GM19467 (cell line): Measurements from ENCODE around the gene ETV5.

Experiments
- ATAC-seq: cut with Tn5 transposase; IDR thresholded peaks from one replicate; pipeline ENCODE4 v1.9.1; 2021; ENCODE audit warnings: mild to moderate bottlenecking, moderate library complexity; ENCODE audit not compliant: unreplicated experiment

ETV5 gene

DNA sequence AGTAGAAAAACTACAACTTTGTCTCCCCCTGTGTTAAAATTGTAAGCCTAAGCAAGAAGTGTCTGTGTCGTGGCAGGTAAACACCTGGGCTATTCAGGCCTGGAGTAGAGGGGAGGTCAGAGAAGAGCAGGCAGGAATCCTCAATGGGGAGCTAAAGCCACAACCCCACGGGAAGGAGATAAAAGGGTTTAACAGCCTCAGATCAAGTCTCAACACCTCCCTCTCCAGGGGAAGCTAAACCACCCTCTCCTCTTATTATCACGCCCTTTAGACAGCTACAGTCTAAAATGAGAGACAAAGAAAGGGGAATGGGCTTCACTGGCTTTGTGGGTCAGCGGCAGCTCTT, 11.6 kb downstream of the ETV5 start:
- no peak for ATAC-seq

DNA sequence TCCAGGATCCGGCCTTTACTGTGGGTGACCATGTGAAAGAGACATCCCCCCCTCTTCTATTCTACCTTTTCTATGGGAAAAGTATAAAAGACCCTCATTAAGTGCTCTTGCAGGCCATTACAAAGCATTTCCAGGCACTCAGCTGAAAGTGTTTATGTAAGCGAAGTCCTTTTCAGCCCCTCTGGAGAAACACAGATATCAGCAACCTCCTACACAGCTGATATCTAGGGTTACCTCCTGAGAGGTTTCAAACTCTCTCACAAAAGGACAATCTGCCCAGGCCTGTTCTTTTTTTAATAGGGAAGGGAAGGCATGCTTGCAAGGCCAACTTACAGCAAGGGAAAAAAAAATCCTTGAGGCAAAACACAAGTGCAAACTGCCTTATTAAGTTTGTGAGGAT, 12.6 kb downstream of the ETV5 start:
- ATAC-seq = no peak

DNA sequence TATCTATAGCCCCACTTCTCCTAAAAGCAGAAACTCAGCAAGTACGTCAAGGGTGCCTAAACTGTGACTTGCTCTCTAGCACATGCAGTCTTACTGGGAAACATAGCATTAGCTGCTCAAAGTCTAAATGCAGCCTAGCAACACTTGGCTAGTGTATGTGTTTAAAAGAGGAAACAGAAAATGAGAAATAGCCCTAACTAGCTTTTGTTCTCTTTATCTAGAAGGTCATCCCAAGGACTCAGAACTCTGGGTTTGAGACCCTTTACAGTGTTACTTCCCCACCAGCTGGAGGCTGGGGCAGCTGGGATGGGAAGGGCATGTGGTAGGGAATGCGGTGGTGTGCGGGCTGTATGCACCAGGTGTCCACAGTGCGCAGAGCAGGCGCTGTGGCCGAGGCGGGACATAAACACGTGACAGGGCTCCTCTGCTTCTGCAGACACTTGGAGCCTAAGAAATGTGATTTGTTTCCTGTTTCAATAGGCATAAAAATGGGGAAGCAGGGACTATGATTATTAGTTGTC, 13.3 kb downstream of the ETV5 start:
- no peak for ATAC-seq

DNA sequence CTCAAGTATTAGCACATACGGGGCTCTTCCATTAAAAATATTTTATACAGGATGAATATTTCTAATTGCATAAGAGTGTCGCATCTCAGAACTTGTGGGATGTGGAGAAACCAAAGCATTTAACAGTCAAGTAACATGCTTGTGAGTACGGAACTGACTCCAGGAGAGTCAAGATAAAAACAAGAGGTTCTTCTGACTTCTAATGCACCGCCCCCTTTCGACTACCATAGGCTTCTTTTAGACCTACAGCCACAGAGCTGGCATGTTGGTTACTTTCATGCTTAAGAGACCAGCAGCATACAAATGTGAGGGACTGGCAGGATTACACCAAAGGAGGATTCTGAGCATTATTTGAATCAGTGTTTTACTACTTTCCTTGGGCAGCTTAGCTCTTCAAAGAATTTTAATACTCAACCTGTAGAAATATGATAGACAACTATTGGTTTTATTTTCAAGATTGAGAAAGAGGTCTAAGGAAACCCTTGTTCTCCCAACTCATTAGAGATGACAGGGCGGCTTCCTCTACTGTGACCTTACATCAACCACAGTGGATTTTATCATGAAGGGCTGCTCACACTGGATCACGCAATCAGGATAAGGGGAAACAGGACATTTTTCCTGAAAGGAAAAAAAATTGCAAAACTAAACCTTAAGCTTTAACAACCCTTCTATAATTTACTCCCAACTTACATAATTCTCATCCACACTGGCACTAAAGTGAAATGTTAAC, 14.0 kb downstream of the ETV5 start:
- no peak for ATAC-seq

DNA sequence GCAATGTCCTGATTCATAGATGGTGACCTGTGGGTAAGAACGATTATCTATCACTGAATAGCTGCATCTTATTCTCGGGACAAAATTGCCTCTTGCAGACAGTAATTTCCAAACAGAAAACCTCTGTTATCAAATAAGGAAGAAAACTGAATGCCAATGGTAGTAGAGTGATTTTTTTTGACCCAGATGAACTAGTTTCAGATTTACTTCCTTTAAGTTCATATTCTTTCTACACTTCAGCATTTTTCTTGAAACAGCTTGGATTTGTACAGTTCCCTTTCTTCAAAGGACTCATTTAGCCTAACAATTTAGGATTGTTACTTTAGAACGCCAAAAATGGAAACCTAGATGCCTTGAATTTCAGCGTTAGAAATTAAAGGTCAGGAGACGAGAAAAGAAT, 14.6 kb downstream of the ETV5 start:
- no peak for ATAC-seq

DNA sequence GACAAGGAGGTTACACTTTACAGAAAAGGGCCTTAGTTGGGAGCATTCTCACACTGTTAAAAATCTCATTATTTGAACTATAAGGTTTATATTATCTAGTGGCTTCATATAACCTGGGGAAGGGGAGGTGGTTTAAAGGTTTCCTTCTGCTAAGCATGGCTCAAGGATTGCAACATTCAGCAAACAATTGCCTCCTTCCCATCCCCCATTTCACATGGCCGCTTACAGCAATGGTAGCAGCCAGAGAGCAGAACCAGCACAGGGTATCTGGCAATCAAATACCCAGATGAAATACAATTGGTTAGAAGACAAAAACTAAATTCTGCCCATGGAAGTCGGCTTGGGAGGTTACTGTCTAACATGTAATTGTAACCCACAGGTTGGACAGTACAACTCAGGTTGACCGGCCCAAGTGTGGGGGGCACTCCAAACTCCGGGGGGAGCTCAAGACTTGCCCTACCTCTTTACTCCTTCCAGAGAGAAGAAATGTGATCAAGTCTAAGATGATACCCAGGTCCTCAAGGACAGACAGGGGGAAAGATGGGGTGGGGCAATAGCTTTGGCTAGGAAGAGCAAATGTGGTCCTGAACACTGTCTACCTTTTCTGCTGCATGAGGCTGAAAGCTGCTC, 15.5 kb downstream of the ETV5 start:
- no peak for ATAC-seq

DNA sequence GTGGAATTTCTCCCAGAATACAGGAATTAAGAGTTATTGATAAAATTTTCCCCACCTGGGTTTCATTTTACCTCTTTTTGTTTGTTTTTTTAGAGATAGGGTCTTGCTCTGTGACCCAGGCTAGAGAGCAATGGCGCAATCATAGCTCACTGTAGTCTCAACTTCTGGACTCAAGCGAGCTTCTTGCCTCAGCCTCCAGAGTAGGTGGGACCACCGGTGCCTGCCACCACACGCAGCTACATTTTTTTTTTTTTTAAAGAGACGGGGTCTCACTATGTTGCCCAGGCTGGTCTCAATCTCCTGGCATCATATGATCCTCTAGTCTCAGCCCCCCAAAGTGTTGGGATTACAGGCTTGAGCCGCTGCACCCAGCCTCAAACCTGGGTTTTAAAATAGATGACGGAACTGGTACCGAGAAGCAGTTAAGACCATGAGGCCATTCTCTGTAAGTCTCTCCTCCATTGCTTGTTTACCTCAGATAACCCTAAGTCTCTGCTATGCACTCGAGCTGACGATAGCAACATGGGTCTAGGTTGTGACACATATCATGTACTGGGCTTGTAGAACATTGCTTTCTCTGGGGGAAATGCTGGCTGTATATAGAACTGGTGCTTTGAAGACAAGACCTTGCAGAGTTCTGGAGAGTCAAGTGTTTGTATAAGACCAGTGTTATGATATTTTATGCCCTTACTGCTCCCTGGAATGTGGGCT, 16.4 kb downstream of the ETV5 start:
- ATAC-seq = no peak

DNA sequence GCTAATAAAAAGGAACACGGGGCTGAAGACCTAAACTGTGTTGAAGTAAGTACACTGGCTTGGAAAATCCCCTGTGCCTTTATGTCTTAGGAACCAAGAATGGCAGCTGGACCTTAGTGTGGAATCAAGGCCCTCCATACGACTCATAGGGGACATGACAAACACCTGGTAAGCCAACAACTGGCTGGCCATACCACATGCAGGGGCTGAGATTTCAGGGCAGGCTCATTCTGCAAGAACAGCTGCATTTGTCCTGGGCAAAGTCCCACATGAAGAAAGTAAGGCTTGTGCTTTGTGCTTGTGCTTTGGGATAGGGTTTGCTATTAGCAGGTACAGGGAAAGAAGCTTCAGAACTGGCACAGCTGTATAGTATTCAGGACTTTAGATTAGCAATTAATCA, 18.0 kb downstream of the ETV5 start:
- ATAC-seq = no peak

DNA sequence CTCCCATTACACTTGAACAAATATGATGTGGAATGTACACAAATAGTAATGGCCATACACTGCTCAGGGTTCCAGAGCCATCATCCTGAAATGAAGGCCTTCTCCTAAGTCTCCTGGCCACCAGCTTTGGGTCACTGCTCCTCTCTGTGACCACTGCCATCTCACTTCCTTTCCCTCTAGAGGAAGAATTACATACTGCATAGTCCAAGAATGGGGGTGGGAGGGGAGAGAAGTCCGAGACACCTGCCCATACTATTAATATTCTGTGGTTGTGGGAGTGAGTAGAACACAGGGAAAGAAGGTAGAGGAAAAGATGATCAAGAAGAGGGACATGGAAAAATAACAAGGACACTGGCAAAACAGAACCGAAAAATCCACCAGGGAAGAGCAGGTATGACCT, 20.6 kb downstream of the ETV5 start:
- ATAC-seq = no peak

DNA sequence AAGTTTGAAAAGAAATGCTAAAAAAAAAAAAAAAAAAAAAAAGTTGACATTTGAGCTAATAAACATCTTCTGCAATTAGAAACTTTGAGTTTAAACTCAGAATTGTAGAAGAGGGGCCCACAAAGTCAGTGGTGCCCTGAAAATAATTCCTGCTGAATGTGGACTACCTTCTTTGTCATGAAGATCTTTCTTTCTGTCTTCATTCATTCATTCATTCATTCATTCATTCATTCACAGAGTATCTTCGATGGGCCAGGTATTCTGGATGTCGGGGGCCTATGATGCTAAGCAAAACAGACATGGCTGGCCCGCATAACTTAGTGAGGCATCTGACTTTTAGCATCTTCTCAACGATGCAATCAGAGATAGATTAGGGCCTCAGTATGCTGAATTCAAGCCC, 24.6 kb downstream of the ETV5 start:
- ATAC-seq = no peak

DNA sequence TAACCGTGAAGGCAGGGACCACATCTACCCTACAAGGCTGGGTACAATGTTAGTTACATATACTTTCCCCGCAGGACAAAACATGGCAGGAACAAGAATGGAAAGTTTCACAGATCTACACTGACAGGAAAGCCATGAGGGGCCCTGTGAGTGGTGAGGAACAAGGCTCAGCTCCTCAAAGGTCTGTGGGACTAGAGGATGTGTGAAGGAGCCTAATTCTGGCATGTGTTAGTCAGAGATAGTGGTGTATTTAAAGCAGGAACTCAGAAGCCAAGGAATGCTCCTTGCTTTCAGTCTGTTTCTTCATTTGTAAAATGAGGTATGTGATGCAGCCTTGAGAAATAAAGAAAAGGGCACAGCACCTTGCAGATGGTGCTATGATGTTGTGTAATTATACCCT, 25.1 kb downstream of the ETV5 start:
- no peak for ATAC-seq

DNA sequence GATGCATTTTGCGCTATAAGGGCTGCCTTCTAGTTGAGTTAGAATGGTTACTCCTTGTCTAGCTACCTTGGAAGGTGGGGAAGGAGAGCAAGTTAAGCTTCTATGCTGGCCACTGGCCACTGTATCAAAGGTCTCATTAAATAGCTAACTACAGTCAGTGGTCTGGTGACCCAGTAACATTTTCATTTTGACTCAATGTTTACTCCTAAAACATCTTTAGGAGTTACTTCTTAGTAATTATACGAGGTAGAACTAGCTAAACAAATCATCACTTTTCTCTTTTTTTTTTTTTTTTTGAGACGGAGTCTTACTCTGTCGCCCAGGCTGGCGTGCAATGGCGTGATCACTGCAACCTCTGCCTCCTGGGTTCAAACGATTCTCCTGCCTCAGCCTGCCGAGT, 26.7 kb downstream of the ETV5 start:
- ATAC-seq = no peak

DNA sequence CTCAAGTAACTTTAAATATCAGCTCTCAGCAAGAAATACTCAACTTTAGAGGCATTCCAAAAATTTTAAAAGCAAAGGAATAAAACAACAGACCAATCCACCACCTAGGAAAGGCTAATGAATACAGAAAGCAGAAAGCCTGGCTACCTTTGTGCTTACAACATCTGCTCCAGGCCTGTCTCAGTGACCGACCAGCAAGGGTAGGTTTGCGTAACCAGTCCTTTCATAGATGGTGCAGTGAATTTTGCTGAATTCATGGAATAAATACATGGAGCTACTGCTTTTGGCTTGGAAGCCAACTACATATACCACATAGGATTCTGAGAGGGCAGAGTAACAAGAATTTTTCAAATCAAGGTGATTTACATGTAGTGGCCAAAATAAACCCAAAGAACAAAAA, 27.2 kb downstream of the ETV5 start:
- ATAC-seq = no peak

DNA sequence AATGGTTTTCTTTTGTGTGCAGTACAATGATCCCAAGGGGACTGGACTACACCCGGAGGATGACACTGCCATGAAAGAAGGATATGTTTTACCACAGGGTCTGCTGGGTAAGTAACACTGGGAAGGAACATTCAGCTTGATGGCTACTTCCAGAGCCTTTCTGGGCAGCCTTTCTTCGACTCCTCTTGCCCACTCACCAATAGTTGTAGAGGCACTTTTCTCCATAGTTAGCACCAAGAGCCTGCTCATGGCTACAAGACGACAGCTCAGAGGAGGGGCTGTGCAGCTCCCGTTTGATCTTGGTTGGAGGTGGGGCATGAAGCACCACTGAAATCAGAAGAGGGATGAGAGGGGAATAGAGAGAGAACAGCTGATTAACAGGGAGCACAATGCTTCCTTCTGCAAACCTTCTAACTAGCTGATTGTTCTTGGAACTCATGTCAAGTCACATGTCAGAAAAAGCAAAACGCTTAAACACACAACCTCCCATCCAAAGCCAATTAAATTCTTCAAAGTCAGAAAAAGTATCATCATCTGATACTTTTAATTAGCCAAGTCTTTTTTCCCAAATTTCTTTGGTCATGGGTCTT, 27.9 kb downstream of the ETV5 start:
- ATAC-seq = no peak

DNA sequence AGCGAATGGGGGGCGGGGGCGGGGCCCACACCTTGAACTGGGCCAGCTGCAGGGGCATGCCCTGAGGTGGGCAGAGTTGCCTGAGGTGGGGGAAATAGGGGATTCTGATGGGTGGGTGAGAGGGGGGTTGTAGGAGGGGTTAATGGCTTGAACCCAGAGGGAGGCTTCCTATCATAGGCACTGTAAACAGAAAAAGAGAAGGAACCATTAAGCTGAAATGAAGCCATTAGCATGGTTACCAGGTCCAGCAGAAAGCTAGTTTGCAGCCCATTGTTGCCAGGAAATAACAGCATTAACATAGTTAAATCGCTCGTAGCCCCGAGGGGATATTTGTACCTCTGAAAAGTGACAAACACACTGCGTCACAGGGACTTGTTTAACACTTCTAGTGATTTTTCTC, 29.0 kb downstream of the ETV5 start:
- ATAC-seq = no peak

DNA sequence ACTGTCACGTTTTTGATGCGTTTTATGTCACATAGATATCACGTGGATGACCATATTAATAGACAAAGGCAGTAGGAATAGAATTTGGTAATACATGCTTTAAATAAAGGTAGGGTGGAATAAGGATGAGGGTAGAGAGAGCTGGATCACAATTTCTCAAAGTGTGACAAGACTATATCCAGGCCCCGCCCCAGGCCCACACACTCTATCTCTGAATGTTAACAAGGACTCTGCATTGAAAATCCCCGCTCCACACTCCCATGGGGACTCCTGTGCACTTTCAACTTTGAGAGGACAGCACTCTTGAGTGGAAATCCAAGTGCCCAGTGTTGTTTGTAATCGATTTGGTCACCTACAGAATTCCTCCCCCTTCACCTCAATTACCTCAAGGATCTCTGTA, 31.4 kb downstream of the ETV5 start:
- no peak for ATAC-seq

DNA sequence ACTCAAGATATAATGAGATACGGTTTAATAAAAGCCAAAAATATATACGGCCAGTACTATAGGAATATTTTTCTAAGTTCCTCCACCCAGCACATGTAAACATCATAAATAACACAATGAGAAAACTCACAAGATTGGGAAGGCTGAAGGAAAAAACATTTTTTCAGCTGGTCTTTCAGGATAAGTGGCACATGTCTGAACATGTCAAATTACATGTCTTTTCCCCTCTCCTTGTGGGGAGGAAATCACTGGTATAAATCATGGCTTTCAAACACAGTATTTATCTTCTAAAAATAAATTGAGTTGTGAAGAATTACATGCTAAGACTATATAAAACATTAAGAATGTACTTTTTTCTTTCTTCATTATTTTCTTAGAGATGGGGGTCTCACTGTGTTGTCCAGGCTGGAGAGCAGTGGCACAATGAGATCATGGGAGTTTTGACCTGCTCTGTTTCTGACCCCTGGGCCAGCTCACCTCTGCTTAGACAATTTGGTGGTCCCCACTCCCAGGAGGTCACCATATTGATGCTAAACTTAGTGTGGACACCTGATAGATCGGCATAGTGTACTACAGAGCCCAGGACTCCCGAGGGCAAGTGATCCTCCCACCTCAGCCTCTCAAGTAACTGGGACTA, 32.8 kb downstream of the ETV5 start:
- no peak for ATAC-seq

DNA sequence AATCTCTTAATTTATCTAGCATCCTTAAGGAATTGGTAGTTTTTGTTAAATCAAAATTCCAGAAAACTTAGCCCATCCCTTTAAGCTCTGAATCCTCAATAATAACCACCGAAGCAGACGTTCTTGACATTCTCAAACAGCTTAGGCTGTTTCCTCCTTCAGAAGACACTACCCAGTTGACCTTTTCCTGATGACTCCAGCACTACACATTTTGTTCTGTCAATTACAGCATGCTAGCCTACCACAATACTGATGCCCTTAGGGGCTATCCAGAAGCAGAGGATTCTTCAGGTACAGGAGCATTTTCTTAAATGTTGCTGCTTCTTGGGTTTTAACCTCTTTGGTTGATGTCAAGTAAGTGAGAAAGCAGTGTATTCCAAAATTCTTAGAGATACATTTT, 33.4 kb downstream of the ETV5 start:
- ATAC-seq = no peak

DNA sequence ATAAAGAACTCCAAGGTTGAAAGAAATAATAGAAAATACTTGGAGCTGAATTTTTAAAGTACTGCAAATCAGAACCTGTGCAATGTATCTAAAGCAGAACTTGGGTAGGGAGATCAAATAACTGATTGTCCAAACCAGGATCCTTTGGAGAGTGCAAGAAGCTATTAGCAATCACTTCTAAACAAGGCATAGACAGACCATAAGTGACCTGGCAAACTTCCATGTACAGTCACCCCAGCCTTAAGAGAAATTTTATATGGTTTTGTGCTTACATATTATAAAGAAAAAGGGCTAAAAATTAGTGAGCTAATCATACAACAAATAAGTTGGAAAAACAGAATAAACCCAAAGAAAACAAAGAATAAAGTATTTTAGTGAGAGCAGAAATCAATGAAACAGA, 35.2 kb downstream of the ETV5 start:
- no peak for ATAC-seq

DNA sequence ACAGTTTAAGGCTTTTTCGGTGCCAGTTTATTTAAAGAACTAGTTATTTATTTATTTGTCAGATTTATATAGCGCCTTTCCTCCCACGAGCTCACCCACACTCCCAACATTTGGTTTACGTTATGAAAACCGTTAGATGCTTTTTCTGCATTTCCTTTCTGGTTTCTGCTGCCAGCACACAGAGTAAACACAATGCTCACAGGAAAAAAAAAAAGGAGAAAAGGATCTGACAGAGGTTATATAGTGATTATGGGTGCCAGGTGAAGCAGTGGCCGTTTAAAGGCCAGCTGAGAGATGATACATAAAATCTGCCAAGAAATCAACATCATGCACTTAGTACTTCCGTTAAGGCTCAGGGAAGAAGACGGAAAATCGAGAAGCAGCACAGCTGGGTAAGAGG, 37.9 kb downstream of the ETV5 start:
- ATAC-seq = no peak

DNA sequence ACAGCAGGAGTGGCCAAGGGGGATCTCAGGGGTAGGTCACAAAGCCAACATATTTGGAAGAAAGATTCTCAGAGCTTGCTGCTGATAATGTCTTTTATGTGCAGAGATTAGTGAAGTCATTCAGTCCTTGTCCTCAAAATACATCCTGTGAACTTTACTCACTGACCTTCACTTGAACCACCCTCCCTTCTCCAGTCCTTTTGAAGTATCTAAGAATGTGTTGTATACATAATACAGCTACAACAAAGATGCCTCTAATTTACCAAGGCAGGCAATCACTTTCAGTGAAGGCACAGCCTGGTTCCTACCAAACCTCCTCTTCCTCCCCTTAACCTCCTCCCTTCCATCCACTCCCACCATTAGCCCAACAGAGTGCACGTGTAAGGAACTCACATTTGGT, 38.3 kb downstream of the ETV5 start:
- no peak for ATAC-seq
